Measurements from ENCODE around the gene CDH4. TPM values are rescaled to one million over a fixed set of nuclear protein-coding genes. Genes with fewer than 3 reads are reported as not detected.

Gene CDH4
- total RNA-seq, 4 donors from 2014 or later = 0.71 to 4.2 (median 2.9) TPM

DNA sequence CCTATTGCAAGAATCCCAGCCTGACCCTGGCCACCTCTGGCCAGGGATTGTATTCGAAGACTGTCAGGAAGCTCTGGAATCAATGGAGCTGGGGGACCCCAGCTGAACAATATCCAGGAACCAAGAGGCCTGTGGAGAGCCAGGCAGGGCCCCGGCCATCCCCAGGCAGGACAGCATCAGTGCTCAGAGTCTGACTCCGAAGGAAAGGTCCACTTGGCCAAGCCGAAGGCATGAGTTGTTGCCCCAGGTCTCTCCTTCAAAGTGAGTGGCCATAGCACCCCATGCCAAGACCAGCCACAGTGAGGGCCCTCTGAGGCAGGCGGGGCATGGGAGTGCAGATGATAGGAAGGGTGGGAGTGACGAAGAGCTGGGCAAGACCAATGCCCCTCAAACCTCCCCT, 193.1 kb downstream of the CDH4 start:
- H3K4me3 ChIP-seq (ENCODE audit: low read depth, poor library complexity, severe bottlenecking) = no peak overlapping the region
- WGBS, 2 donors = 72 to 87% methylated on average over 6 of the region's 6 CpGs
- peak in 1 of 2 donors; percentile 66 for DNase-seq (ENCODE audit: low spot score in 2 of 2)
- TF ChIP-seq, protein P1, sequence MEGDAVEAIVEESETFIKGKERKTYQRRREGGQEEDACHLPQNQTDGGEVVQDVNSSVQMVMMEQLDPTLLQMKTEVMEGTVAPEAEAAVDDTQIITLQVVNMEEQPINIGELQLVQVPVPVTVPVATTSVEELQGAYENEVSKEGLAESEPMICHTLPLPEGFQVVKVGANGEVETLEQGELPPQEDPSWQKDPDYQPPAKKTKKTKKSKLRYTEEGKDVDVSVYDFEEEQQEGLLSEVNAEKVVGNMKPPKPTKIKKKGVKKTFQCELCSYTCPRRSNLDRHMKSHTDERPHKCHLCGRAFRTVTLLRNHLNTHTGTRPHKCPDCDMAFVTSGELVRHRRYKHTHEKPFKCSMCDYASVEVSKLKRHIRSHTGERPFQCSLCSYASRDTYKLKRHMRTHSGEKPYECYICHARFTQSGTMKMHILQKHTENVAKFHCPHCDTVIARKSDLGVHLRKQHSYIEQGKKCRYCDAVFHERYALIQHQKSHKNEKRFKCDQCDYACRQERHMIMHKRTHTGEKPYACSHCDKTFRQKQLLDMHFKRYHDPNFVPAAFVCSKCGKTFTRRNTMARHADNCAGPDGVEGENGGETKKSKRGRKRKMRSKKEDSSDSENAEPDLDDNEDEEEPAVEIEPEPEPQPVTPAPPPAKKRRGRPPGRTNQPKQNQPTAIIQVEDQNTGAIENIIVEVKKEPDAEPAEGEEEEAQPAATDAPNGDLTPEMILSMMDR (IDR thresholded peaks at IDR 0.05) = no peak
- no peak for TF ChIP-seq POLR2A (IDR thresholded peaks at IDR 0.05)
- intact Hi-C loops (cut with DNase I; ENCODE audit: low total_unique reads) = no loop called here

DNA sequence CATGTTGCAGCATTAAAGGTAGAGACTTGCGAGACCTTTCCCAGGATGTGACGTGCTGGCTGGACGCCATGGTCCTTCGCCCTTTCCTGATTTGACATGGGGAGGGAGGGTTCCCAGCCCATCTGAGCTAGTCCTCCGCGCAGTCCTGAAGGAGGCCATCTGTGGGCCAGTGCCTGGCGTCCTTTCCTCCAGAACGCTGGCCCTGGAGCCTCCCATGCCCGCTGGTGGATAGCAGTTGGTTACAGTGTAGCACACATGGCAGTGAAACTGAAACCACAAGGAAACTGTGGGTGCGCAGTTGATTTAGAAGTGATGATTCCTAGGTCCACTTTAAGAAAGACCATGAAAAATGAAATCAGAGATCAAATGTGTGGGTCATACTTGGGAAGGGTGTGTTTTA, 193.7 kb downstream of the CDH4 start:
- WGBS, 2 donors = 92 to 96% methylated on average over 10 of the region's 10 CpGs
- no peak overlapping the region for H3K4me3 ChIP-seq (ENCODE audit: low read depth, poor library complexity, severe bottlenecking)
- TF ChIP-seq POLR2A (IDR thresholded peaks at IDR 0.05) = no peak
- TF ChIP-seq, protein P1 (IDR thresholded peaks at IDR 0.05) = no peak
- peak in 1 of 2 donors; percentile 34 for DNase-seq (ENCODE audit: low spot score in 2 of 2)
- intact Hi-C loops (cut with DNase I; ENCODE audit: low total_unique reads) = no loop called here

DNA sequence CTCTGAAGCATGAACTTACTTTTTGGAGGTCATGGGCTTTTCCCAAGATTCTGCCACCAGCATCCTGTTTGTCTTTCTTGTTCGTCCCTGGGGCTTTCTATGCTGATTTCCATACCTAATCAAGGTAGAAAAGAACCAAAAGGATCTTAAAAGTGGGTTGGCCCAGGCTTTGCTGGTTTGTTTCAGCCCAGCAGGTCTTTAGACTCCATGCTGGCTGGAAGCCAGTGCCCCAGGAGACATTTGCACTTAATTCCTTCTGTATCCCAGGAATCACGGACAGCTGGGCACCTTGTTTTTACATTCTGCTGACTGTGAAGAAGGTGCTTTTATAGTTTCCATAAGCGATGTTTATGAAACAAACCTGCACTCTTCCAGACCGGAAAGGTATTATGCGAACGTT, 195.9 kb downstream of the CDH4 start:
- peak in 1 of 2 donors; percentile 37 for DNase-seq (ENCODE audit: low spot score in 2 of 2)
- TF ChIP-seq POLR2A (IDR thresholded peaks at IDR 0.05) = no peak
- TF ChIP-seq, protein P1 (IDR thresholded peaks at IDR 0.05) = no peak
- H3K4me3 ChIP-seq (ENCODE audit: low read depth, poor library complexity, severe bottlenecking) = no peak overlapping the region
- WGBS, 2 donors = 33 to 38% methylated on average over 6 of the region's 6 CpGs
- intact Hi-C loops (cut with DNase I; ENCODE audit: low total_unique reads) = no loop called here

DNA sequence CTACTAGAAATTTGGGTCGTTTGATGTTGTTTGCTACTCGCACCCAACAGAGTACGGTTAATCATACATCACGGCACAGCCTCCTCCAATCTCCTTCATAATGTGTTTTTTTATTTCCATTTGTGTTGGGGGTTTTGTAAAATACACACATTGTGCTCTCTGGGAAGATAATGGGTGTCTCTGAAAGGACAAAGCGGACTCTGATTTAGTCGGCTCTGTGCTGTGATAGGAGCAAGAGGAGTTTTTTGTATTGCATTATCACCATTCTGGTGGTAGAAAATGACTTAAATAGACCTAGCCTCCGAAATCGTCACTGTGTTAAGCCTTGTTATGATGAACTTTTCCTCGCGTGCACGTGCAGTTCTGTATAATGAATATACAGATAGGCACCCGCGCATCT, 196.3 kb downstream of the CDH4 start:
- WGBS, 2 donors = 67 to 75% methylated on average over 13 of the region's 13 CpGs
- TF ChIP-seq, protein P1 (IDR thresholded peaks at IDR 0.05) = no peak
- no peak for TF ChIP-seq POLR2A (IDR thresholded peaks at IDR 0.05)
- intact Hi-C loops (cut with DNase I; ENCODE audit: low total_unique reads) = no loop called here

DNA sequence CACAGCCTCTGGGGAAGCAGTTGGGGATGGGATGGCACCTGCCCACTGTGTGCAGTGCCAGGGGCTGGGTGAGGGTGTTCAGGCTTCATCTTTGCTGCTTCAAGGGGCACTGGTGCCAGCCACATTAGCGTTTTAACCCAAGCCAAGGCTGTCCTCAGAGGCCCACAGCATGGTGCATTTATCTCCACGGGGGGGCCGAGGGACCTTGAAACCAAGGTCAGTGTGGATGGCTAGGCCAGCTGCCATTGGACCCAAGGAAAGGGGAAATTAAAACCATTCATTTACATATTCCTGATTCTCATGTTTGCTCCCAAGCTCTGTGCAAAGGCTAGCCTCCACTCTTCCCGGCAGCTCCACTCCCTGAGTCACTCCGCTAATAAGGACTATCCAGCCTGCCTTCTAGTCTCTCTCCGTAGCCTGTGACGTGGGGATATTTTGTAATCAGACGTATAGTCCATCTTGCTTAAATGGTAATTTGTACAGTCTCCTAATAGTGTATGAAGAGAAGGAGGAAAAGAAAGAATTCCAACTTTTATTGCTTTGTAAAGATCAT, 197.1 kb downstream of the CDH4 start:
- peak in 1 of 2 donors; percentile 64 for DNase-seq (ENCODE audit: low spot score in 2 of 2)
- intact Hi-C loops (cut with DNase I; ENCODE audit: low total_unique reads) = no loop called here

More for the DNA sequence above, 196.3 kb downstream of the CDH4 start:
- peak in 1 of 2 donors; percentile 10 for DNase-seq (ENCODE audit: low spot score in 2 of 2)
- no peak overlapping the region for H3K4me3 ChIP-seq (ENCODE audit: low read depth, poor library complexity, severe bottlenecking)

More for the DNA sequence above, 197.1 kb downstream of the CDH4 start:
- WGBS, 2 donors = 73 to 76% methylated on average over 8 of the region's 8 CpGs
- H3K4me3 ChIP-seq (ENCODE audit: low read depth, poor library complexity, severe bottlenecking) = no peak overlapping the region
- TF ChIP-seq, protein P1 (IDR thresholded peaks at IDR 0.05) = no peak
- TF ChIP-seq POLR2A (IDR thresholded peaks at IDR 0.05) = no peak
